Measurements from ENCODE around the gene PHYHIPL.

The PHYHIPL gene

DNA sequence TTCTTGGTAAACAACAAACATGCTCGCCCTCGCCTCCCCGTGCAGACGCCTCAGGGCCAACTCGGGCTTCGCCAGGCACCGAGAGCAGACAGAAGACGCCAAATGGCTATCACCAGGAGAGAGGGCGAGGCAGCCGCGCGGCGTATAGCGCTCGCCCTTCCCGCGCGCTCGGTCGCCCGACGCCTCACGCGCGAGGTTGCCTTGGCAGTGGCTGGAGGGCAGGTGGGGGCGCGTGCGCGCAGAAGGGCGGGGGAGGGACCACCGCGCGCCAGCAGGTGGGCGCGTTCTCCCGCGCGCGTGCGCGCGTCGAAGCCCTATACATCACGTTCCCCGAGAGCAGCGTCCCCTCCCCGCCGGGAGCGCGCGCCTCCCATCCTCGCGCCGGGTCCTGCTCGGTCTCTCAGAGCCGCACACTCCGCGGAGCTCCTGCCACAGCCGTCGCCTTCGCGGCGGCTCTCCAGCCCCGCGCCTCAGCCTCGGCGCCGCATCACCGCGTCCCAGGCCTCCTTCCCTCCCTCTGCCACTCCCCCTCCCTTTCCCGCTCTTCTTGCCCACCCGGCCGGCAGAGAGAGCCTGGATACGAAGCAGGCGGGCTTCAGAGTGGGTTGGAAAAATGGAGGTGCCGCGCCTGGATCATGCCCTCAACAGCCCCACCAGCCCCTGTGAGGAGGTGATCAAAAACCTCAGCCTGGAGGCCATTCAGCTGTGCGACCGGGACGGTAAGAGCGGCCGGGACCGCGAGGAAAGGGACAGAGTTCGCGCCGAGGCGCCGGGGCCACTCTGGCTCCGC is at the start of gene PHYHIPL:
PHYHIPL (plus strand) TSS at position 403 of the 790 bp plus-strand sequence; CDS start at position 614, 211 bp downstream.
- no peak for DNase-seq (ENCODE audit: low spot score)

DNA sequence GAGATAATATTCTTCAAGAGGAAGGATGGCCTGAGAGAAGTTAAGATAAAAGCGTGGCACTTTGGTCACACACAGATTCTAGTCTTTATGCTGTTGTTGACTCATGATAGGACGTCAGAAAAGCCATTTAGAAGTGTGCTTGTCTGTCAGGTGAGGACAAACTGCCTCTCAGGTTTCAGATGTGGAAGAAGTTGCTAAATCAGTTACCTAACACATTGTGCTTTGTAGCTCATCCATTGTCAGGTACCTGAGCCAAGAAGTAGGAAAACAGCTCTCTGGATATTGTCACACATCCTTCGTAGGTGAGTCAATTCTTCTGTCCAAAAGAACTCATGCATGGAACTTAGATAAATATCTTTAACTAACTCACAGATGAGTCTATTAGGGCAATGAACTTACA is 49.5 kb upstream of the PHYHIPL start:
- DNase-seq (ENCODE audit: low spot score) = no peak

DNA sequence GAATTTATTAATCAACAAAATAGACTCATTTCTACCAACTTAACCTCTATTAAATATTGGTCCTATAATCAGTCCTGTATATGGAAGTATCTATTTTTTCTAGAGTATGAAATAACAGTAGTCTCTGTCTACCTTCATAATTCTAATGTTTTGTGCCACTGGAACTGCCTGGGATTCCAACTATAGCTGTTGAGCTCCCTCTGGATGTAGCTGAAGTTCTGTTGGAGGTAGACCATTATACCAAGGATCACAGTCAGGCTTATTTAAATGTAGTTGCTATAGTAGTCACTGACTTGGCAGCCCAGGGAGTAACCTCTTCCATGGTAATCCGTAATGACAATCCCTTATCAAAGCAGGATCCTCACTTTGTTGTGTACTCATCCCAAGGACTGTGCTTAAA is 48.5 kb upstream of the PHYHIPL start:
- DNase-seq (ENCODE audit: low spot score) = no peak

- DNase-seq (ENCODE audit: low spot score) = no peak
These were observed 46.6 kb upstream of the PHYHIPL start for GRCh38 chr10:59129867-59130266.

DNA sequence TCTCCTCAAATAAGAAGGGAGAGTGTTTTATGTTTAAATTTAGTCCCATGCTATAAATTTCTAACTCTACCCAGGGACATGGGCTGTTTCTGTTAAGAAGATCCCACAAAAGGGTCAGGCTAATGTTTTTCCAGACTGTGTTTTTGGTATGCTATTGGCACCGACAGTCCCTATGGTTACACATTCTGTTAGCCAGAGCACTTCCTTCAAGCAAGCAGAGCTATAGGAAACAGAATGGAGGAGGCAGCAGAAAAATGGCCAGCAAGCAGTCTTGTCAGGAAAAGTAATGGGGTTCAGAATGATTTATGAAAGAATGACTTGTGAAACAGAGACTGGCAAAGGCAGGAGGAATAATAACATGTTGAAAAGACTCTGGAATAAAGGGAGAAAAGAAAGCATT is 44.8 kb upstream of the PHYHIPL start:
- no peak for DNase-seq (ENCODE audit: low spot score)

GRCh38 chr10:59133841-59134593 is 42.4 kb upstream of the PHYHIPL start:
- DNase-seq (ENCODE audit: low spot score) = no peak

DNA sequence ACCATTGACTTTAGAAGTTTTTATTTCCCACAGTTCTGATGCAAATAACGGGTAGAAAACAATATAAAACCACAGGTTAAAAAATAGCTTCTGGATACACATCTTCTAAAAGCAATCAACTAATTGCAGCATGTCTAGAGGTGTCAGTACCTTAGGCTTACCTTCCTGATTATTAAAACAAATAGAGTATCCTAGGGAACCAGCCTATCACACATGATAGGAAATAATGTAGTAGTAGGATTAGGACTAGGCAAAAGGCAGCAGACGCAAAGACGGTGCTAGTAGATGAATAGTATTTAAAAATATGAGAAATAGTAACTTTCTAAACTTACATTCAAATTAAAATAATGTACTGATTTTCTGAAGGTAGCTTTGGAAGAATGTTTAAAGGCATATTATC is 41.7 kb upstream of the PHYHIPL start:
- no peak for DNase-seq (ENCODE audit: low spot score)

DNA sequence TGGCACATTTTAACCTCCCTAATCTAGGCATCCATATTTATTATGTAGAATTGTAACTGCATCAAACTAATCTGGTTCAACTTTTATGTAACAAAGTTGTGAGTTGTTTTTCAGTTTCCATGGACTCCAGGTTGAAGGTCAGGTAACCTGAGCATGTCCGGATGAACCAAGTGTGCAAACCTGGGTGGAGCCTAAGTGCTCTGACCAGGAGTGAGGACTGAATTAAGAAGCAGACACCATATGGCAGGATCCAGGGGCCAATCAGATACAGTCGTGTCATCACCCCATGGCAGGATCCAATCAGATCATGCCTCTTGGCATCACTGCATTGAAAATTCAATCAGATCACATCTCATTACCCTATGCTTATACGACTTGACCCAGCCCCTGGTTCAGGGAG is 41.2 kb upstream of the PHYHIPL start:
- DNase-seq (ENCODE audit: low spot score) = peak; percentile 7

- no peak for DNase-seq (ENCODE audit: low spot score)
These were observed 38.4 kb upstream of the PHYHIPL start for GRCh38 chr10:59138052-59138451.

- no peak for DNase-seq (ENCODE audit: low spot score)
These were observed 32.9 kb upstream of the PHYHIPL start for GRCh38 chr10:59143544-59143943.

DNA sequence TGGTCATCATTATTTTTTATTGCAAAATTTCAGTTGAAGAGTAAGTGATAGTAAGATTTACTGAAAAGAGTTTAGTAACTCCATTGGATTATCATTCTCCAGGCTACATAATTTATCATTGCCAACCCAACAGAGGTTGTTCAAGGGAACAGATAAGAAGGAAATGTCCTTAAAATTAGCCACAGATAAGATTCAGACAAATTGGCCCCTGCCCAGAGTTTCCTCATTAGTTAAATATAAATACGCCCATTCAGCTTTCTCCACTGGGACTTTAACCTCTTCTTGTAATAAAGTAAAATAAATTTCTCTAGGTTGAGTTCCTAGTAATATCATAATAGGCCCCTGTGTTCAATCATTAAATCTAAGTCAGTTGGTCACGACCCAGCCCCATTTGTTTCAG is 27.7 kb upstream of the PHYHIPL start:
- DNase-seq (ENCODE audit: low spot score) = no peak

GRCh38 chr10:59155556-59155955 is 20.9 kb upstream of the PHYHIPL start:
- no peak for DNase-seq (ENCODE audit: low spot score)

- no peak for DNase-seq (ENCODE audit: low spot score)
These were observed 8.9 kb upstream of the PHYHIPL start for GRCh38 chr10:59167512-59167911.

DNA sequence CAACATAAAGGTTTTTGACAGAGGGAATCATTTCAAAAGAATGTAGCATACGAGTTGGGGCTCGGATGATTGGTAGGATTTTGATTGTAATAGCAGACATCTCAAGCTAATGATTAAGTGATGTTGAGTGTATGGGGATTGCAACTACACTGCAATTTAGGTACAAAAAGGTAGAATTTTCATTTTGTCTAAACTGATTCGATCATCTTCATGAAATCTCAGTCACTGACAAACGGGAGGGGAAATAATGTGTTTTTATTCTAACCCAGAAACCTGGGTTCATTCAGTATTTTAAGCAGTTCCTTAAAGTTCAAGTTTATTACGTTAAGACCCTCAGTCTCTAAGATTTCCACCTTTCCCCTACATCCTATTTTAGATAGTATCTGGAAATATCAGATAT is 3.9 kb upstream of the PHYHIPL start:
- no peak for DNase-seq (ENCODE audit: low spot score)

- no peak for DNase-seq (ENCODE audit: low spot score)
These were observed 3.0 kb upstream of the PHYHIPL start for GRCh38 chr10:59173414-59173813.

GRCh38 chr10:59175538-59176240 is 754 bp upstream of the PHYHIPL start:
- no peak for DNase-seq (ENCODE audit: low spot score)

GRCh38 chr10:59177031-59177797 is 771 bp downstream of the PHYHIPL start:
- no peak for DNase-seq (ENCODE audit: low spot score)

GRCh38 chr10:59177836-59178235 is 1.4 kb downstream of the PHYHIPL start:
- no peak for DNase-seq (ENCODE audit: low spot score)

DNA sequence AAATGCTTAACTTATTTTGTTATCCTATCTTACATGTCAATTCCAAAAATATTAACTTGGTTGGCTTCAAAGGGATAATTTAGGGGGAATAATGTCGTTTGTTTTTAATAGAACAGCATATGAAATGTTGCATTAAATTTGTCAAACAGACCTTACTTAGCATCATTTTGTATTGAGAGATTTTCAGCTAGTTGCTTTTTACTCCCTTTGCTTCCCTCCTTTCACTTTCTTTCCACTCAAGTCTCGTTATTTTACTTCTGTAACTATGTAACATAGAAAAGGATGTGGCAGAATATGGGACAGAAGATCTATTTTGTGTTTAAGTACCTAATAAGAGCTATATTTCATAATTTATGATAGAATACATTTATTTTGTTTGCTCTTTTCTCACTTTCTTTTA is 2.6 kb downstream of the PHYHIPL start:
- DNase-seq (ENCODE audit: low spot score) = no peak

DNA sequence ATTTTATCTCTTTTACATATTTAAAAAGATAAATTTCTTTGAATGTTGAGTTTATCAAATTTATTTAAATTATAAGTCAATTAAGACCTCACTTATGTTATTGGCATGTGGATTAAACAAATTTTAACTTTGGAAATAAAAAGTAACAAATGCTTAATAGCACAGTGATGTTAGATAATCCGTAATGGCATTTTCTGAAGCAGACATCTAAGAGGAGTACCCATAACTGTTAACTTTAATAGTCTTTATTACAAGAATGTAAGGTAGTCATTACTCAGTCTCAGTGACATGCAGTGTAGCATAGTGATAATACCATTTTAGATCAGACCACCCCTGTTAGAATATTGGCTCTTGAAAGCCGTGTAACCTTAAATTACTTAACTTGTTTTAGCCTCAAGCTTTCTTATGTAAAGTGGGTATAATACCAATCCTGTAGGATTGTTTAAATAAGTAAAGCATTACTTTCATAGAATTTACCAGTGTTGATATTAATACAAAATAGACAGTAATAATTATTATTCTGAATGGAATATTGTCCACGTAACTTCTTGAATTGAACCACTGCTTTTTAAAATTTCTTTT is 4.3 kb downstream of the PHYHIPL start:
- no peak for DNase-seq (ENCODE audit: low spot score)

DNA sequence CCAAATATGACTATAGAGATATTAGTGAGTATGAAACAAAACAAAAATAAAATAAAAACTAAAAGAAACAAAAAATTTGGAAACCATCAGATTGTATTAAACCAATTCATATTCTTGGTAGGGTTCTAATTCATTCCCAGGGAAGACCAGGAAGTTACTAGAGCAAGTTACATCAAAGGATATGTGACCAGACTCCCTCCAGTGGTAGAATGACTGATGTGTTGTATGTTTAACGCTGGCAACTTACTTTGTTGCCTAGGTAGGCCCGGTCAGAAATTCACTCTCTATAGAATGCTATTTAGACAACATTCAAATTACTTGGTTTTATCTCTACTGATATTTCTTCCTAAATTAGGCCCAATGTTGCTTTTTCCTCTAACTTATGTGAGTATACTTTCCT is 5.2 kb downstream of the PHYHIPL start:
- DNase-seq (ENCODE audit: low spot score) = peak; percentile 52

DNA sequence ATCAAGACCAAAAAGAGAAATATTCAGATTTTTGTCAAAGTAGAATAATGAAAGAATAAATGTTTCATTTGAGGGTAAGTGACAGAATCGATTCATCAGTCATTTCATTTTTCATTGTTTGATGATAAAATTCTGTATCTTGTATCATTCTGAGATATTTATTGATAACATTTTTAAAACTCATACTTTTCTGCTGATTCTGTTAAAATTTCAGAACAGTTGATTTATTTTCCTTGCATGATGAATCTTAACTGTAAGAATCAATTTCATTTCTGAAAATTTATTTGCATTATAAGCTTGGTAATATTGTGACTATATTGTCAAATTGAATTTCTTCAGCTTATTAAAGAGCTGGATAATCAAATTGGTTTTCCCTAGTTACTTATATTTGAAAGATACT is 13.9 kb downstream of the PHYHIPL start:
- no peak for DNase-seq (ENCODE audit: low spot score)
